Ureter (tissue), 1 donor: ENCODE measurements around the gene MTCH2. TPM values are rescaled to one million over a fixed set of nuclear protein-coding genes. Genes with fewer than 3 reads are reported as not detected.
"Not testable (repeated sequence)": the region's sequence is repeated elsewhere in the genome, so short reads cannot be mapped to it uniquely, and the experiment has no call there.

ENCODE experiments used
- DNase-seq: peaks from one replicate; pipeline ENCODE4 v3.0.0-alpha.2; 2020; ENCODE audit warnings: low spot score
- total RNA-seq: library from RNA; stranded (reverse); gene quantifications from one replicate; pipeline ENCODE4 v1.2.4, GENCODE V29; 2023
- donor health status: DM: yes; HTN: yes; CAD: no.

The MTCH2 gene
- total RNA-seq, 1 donor from 2014 or later = 70.7 TPM

DNA sequence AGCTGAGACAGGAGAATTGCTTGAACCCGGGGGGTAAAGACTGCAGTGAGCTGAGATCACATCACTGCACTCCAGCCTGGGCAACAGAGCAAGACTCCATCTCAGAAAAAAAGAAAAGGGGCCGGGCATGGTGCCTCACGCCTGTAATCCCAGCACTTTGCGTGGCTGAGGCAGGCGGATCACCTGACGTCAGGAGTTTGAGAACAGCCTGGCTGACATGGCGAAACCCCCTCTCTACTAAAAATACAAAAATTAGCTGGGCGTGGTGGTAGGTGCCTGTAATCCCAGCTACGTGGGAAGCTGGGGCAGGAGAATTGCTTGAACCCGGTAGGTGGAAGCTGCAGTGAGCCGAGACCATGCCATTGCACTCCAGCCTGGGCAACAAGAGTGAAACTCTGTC lies 6.0 kb downstream of the MTCH2 start:
- DNase-seq = not testable (repeated sequence)

DNA sequence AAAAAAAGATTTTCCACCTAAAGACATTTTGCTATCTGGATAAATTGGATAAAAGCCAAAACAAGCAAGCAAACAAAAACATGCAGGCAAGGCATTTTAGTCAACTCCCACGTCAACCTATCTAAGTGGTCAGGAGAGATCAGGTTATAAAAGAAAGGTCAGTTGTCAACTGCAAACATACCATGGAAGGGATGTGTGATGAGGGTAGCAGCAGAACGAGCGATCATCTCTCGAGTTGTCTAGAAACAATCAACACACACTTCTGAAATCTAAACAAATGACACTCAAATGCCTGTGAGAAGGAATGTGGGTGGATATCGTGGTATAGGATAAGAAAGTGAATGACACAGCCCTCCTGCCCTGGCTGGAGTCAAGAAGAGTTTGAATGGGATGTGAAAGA lies 10.9 kb downstream of the MTCH2 start:
- DNase-seq = no peak

DNA sequence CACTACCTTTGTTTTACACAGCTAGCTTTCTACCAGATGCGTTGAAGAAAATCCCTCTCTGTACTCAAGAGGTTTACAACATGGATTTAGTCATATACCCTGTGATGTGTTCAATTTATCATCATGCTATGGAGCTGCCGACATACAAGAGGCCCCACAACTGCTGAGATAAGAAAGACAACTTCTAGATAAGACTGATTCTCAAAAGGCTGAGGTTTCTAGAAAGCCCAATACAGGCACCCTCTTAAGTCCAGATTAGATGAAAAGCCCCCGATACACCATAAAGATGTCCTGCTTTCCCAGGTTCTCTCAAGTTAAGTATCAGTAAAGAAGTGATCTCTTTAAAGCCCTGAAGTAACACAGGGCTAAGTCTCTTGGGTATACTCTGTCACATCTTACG lies 14.3 kb downstream of the MTCH2 start:
- no peak for DNase-seq

DNA sequence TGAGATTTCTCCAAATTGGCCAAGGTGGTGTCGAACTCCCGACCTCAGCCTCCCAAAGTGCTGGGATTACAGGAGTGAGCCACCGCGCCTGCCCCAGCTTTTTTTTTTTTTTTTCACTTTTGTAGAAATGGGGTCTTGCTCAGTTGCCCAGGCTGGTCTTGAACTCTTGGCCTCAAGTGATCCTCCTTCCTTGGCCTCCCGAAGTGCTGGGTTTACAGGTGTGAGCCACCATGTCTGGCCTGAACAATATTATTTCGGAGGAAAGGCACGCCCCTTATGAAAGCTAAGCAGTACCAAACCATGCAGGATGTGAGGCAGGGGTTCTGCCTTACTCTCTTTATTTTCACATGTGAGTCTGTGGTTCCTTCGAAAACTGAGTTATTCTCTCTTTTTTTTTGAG lies 16.1 kb downstream of the MTCH2 start:
- no peak for DNase-seq

DNA sequence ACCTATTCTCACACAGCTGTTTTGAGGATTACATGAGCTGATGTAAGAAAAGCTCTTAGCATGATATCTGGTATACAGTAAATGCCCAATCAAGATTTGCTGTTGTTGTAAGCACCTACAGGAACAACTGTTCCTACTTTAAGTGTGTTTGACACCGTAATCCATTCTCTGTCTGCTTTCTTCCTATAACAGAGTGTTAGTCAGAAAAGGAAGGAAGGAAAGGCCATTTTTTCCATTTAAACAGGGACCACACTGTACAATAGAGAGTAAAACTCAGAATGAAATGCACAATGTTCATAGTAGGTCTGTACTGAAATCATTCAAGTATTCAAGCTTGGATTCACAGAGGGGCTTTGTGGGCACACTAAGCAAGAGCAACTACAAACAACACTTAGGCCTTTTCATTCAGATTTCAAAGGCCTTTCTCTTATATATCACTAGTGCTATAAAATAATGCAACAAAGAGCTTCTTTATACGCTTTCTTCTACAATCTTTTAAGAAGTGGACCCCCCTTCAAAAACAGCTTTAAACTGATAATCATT lies 21.5 kb downstream of the MTCH2 start:
- DNase-seq = no peak

DNA sequence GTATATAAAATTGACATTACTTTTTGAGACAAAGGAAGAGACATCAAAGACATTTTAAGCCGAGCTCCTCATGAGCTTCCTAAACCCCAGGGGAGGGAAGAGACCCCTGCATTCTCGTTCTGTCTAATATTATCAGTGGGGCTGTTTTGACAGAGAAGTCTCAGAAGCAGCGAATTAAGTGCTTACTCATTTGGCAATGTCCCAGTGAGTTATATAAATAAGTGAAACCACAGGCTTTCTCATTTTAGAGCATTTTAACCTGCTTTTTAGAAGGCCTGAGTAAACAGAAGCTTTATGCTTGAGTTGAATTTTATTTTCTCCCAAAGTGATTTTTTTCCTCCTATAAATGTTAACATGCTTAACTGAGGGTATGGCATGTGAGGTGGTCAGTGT lies 24.9 kb downstream of the MTCH2 start:
- no peak for DNase-seq

DNA sequence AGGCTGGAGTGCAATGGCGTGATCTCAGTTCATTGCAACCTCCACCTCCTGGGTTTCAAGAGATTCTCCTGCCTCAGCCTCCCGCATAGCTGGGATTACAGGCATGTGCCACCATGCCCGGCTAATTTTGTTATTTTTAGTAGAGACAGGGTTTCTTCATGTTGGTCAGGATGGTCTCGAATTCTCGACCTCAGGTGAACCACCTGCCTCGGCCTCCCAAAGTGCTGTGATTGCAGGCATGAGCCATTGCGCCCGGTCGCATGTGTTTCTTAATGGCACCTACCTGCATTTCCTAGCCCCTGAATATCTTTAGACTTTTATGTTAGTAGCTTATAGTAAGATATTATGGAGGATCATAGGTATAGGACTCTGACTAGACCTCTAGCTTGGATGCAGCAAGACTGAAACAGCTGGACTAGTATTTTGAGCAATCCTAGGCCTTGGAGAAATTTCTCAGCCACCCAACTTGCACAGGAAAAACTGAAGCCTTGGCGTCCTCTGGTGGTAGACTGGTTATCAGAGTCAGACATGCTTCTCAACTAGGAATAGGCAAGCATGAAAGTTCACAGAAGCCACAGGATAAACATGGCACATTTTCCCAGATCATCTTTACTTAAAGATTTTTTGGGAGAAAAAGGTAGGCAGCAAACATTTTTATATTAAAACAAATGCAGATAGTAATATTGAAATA lies 25.5 kb downstream of the MTCH2 start:
- peak; percentile 50 for DNase-seq

DNA sequence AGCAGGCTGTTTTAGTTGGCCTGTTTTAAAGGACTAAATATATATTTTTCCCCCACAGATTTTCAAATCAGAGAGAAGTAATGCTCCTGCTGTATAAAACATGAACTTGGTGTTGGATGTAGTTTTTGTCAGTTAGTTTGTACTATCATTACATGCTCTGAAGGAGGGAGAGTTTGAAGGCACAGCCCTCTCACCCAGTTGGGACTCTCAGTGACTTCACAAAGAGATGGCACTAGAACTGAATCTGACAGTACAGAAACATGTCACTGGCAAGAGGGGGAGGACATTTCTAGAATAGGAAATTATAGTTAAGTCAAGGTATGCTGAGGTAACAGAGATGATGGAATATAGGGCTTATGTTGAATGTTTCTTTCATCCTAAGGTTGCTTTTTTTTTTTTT lies 27.1 kb downstream of the MTCH2 start:
- DNase-seq = no peak

DNA sequence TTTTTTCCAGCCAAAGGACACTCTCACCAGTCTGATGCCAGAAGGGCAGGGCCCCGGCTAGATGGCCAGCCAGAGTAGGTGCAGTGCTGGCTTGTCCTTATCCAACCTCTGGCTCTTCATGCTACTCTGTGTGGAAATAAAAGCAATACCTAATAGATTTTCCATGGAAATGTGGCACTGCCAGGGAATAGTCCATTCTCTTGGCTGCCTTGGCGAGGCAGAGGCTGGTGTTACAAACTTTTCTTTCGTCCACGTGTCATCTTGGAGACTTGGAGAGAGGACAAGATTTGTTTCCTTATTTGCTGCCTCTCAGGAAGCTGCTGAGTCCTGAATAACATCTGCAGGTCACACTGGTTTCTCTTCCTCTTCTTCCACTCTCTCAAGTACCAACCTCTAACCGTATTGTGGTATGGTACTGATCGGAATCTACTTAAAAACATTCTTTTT lies 31.0 kb downstream of the MTCH2 start:
- no peak for DNase-seq

DNA sequence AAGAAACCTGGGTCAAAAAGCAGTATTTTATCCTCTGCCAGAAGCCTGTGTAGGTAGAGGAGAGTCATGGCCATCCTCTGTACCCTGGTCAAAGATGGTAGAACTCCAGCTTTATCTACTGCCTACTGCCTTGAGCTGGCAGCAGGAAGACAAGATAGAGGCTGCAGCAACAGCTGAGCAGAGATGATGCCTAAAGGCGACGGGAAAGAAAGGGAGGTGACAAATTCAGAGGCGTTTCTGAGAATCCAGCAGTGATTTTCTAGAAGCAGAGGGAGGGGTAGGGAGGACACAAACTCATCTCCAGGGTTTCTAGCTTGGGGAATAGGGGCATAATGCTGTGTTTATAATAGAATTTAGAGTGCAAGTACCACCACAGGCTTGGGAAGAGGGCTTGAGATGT lies 32.7 kb downstream of the MTCH2 start:
- DNase-seq = no peak

DNA sequence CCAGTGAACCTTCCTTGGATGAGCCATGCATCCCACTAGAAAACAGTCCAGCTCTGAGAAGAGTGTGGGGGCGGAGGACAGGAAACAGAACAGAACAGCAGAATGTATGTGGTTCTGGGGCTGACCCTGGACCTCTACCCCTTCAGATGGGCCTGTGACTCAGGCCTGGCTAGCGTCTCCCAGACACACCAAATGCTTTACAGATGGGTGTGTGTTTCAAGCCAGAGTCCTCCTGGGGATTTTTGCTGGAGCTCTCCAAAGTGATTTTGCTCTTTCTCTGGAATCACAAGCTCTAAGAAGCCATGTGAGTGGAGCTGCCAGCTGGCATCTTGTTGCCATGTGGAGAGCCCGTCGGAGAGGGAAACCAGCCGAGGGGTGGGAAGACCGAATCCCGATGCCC lies 35.0 kb downstream of the MTCH2 start:
- no peak for DNase-seq

DNA sequence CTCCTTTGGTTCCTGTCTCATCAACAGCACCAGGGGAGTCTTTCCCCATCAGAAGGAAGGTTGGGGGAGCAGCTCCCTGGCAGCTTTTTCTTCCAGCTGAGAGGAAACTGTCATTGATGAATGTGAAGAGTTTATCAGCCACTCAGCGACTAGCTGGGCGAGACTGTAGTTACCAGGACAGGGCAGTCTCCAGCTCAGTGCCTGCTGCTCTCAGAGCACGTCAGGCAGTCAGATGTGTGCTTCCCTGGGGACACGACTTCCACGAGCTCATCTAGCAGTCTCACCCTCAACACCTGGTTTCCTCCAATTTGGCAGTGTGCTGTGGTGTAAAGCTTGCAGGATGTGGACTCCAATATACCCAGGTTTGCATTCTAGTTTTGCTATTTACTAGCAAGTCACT lies 35.6 kb downstream of the MTCH2 start:
- DNase-seq = no peak

DNA sequence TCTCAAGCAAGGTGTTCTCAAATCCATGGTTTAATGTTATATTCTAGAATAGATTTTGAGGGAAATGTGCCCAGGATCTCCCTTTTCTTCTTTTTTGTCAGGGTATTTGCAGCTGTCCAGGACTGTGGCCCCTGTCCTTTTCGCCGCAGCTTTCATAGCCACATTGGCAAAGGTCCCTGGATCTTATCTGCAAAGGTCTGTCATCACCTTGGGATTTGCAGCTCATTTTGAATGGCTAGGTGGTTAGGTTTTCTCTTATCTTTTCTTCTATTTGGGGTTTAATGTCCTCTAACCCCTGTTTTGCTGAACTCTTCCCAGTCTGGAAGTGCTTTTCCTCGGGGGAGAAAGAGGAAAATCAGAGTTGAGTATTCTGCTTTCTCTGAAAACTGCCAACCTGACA lies 36.4 kb downstream of the MTCH2 start:
- no peak for DNase-seq

DNA sequence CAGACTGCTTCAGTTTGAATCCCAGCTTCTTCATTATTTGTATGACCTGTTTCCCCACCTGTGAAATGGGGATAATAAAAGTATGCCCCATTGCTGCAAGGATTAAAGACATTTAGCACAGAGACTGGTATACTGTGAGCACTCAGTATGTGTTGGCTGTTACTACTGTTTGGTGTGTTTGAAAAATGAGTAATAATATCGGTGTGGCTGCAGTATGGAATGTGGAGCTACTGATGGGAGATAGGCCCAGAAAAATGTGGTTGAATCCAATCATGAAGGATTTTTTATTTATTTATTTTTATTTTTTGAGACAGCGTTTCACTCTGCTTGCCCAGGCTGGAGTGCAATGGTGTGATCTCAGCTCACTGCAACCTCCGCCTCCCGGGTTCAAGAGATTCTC lies 39.1 kb downstream of the MTCH2 start:
- no peak for DNase-seq

DNA sequence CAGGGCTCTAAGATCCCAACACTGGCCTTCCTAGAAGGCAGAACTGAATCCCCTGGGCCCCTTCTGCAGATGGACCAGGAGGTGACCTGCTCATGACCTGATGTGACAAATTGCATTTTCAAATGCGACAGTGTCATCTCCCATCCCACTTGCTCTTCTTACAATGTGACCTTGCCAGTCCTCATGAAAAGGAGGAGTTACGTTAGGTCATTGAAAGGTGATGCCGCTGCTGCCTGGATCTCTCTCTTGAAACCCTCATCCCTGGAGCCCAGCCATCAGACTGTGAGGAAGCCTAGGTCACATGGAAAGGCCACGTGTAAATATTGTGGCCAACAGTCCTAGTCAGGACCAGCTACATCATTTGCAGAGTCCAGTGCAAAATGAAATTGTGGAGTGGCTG lies 42.5 kb downstream of the MTCH2 start:
- no peak for DNase-seq

DNA sequence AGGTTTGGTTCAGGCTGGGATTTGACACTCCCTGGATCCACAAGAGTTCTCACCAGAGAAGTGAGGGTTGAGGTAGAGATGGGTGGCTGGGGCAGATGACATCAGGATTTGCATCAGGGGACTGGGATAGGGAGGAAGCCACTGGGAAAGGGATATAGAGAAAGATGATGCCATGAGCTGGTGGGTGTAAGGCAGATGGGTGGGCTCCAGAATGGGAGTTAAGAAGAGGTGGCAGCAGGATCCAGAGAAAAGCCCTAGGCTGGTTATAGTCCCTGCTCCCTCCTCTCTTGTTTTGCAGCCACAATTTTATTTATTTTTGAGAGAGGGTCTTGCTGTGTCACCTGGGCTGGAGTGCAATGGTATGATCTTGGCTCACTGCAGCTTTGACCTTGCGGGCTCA lies 46.4 kb downstream of the MTCH2 start:
- no peak for DNase-seq

DNA sequence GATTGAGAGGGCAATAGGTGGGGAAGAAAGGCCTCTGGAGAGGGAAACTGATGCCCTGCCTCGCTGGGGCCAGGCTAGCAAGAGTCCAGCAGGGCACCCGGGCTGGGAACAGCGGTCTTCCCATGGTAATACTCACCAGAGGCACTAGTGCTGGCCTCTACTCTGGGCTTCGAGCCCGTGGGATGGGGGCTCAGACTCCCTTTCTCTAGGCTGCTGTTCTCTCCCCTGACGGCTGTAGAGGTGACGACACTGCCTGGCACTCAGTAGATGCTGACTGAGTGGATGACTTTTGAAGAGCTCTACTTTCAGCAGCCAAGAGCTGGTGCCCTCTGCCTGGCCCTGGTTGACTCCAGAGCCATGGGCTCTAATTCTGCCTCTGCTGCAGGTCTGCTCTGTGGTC lies 47.3 kb downstream of the MTCH2 start:
- no peak for DNase-seq

DNA sequence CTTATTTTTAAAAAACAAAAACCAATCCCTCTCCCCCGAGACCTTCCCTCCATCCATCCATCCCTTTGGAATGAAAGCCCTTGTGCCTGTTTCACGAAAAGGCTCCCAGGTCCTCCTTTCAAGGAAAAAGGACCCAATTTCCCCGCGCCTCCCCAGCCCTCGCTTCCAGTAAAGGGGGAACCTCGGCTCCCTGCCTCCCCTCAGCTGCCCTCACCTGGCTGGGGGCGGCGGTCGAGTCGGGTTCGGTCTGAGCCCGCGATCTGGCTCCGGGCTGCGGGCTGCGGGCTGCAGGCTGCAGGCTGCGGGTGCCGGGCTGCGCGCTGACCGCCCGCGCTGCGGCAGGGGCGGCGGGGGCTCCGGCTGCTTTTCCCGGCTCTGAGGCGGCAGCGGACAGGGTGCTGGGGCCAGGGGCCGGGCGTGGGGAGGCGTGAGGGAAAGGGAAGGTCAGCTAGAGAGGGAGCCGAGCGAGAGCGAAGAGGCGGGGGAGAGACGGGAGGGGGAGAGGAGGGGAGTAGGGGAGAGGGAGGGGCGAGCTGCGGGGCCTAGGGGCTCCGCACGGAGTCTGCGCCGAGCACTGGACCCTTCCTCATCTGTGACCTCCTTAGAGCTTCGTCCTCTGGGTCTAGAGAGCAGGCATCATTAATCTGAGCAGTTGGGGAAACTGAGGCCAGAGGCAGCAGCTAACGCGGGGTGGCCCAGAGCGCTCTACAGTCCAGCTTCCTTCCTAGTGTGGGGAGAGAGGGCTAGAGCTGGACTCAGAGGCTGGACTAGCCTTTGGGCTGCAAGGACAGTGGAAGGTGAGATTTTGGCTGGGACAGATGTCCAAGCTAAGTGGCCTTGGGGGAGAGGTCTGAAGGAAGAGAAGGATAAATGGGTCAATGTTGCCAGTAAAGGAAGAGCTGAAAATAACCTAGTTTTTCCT lies 48.2 kb downstream of the MTCH2 start, which contains the start of gene C1QTNF4:
Gene C1QTNF4 (minus strand): TSS at position 478 of the 922 bp plus-strand sequence. CDS start 3,601 bp downstream, outside the sequence.
- DNase-seq = no peak

DNA sequence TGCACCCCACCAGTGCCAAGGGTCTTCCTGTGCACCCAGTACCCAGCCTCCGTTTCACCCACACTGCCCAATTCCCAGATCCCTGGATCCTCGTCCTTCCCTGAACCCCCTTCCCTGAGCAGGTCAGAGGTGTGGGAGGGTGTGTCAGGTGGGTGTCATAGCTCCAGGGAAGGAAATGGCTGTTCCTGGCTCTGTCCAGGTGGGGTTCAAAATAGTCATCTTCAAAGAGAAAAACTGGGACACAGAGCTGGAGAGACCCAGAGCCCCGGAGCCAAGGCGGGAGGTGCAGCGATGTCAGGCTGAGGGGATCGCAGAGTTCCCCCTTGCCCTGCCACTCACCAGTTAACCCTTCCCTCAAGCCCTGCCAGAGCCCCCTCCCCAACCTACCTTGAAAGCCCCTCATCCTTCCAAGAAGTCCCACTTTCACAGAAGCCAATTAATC lies 48.8 kb downstream of the MTCH2 start:
- DNase-seq = no peak

DNA sequence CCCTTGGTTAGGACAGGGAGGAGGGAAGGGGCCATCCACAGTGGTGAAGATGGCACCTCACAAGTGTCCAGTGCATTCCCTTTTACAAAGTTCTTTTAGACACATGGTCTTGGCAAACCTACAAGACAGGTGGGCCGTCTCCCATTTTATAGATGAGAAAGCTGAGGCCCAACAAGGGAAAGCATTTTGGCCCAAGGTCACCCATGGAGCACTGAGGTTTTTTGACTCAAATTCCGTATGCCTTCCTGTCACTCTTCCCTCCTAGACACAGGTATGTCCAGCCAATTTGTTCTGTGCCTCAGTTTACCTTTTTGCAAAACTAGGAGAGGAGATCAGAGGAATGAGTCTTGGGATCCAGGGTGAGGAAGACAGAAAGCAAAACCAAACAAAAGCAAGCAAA lies 49.4 kb downstream of the MTCH2 start:
- no peak for DNase-seq

DNA sequence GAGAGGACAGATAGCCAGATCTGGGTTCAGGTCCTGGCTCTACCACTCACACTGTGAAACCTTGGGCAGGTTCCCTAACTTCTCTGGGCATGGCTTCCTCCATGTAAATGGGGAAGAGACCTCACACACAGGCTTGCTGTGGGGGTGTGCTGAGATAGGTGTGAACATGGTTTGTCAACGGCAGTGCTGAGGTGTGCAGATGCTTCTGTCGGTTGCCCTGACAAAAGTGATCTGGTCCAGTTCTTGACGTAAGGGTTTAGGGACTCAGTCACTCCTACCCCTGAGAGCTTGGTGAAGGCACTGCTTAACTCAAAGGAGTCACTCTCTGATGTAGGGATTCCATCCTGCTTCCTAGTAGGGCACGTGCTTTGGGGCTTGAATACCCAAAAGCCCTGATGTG lies 50.1 kb downstream of the MTCH2 start:
- DNase-seq = no peak

DNA sequence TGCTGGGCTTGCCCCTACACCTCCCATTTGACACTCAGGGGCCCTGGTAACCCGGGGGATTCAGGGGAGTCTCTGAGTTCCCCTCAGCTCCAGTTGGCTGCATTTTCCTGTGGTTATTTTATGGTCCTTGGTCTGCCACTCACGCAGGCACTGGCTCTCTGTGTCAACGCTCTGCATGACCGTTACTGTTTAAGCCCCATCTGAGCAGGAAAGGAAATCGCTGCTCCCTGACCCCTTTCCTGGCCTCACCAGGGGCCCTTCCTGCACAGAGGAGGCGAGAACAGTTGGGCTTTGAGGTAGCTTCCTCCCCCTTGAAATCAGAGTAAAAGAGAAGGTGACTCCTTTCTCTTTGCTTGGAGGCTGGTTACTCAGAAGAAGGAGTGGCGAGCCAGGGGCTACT lies 50.6 kb downstream of the MTCH2 start:
- DNase-seq = no peak
